ENCODE data around the gene SOS1. TPM values are rescaled to one million over a fixed set of nuclear protein-coding genes. Genes with fewer than 3 reads are reported as not detected.

SOS1 gene
- total and polyA plus RNA-seq, 2 of the 13 experiments (the other 11 are each of a cell fraction or from before 2014, with no cell fraction given) = 20.8 to 60.4 TPM

DNA sequence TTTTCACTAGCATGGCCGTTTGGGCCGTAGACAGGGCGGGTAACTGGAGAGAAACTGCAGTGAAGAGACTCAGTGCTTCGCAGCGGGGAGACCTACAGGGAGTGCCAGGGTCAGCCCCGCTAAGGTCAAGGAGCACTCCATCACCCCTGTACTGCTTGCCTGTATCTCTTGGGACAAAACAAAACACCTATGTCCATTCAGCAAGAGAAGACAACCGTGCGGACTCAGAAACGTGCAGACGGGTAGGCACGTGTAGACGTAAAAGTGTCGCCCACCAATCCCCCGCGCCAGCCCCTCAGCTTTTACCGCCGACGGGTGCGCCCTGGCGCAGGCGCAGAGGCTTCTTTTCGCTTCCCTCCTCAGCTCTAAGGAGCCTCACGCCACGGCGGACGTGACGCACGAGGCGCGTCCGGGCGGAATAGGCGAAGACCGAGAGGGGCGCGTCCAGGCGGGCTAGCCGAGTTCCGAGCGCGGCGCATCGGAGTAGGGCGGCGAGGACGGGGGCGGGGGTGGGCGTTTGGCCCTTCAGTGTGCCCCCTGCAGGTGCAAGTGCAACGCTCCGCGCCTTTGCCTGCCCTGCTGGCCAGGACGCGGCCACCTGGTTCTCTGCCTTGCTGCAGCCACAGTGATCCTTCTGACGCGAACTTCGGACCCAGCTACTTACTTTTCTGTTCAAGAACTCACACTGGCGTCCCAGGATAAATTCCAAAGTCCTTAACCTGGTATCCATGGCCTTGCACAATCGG is 3.3 kb upstream of the SOS1 start (continued):
- TF ChIP-seq IKZF4 (CRISPR knock-in tag; IDR thresholded peaks at IDR 0.05; ENCODE audit: borderline replicate concordance, low read depth, not compliant biosample characterization) (no peak), ZNF138 (CRISPR knock-in tag; IDR thresholded peaks at IDR 0.05; ENCODE audit: low read depth) (peak; percentile 66; the same call in 1 of the 2 replicates), ZNF484 (CRISPR knock-in tag; IDR thresholded peaks at IDR 0.05; ENCODE audit: borderline replicate concordance, low read depth) (0 out of 2 replicates have a peak, but pooled peaks have one; percentile 18), EP300 (IDR thresholded peaks at IDR 0.05; ENCODE audit: low read depth in 2 of 2, low read length in 2 of 2) (peak; percentile 43 to 78; a peak in 2 of 4 replicates), EP300 (CRISPR knock-in tag; IDR thresholded peaks at IDR 0.05; ENCODE audit: borderline replicate concordance) (peak; percentile 78), ZNF562 (CRISPR knock-in tag; IDR thresholded peaks at IDR 0.05; ENCODE audit: borderline replicate concordance) (no peak), SRSF9 (IDR thresholded peaks at IDR 0.05; ENCODE audit: borderline replicate concordance, insufficient read depth, low read depth, low read length, poor library complexity, severe bottlenecking) (no peak), FOXA3 (CRISPR knock-in tag; IDR thresholded peaks at IDR 0.05) (peak; percentile 72), SNAPC2 (CRISPR knock-in tag; IDR thresholded peaks at IDR 0.05) (peak; percentile 74; the same call in 1 of the 2 replicates), SP1 (IDR thresholded peaks at IDR 0.05) (no peak), SP1 (CRISPR knock-in tag; IDR thresholded peaks at IDR 0.05) (peak; percentile 84), CEBPB (IDR thresholded peaks at IDR 0.05; ENCODE audit: borderline replicate concordance, low read depth, low read length) (peak; percentile 84), ZSCAN31 (CRISPR knock-in tag; IDR thresholded peaks at IDR 0.05; ENCODE audit: low read depth) (peak; percentile 86), ZNF777 (CRISPR knock-in tag; IDR thresholded peaks at IDR 0.05) (peak; percentile 90), ZNF274 (CRISPR knock-in tag; IDR thresholded peaks at IDR 0.05) (peak; percentile 98)
- TF ChIP-seq, protein P1, sequence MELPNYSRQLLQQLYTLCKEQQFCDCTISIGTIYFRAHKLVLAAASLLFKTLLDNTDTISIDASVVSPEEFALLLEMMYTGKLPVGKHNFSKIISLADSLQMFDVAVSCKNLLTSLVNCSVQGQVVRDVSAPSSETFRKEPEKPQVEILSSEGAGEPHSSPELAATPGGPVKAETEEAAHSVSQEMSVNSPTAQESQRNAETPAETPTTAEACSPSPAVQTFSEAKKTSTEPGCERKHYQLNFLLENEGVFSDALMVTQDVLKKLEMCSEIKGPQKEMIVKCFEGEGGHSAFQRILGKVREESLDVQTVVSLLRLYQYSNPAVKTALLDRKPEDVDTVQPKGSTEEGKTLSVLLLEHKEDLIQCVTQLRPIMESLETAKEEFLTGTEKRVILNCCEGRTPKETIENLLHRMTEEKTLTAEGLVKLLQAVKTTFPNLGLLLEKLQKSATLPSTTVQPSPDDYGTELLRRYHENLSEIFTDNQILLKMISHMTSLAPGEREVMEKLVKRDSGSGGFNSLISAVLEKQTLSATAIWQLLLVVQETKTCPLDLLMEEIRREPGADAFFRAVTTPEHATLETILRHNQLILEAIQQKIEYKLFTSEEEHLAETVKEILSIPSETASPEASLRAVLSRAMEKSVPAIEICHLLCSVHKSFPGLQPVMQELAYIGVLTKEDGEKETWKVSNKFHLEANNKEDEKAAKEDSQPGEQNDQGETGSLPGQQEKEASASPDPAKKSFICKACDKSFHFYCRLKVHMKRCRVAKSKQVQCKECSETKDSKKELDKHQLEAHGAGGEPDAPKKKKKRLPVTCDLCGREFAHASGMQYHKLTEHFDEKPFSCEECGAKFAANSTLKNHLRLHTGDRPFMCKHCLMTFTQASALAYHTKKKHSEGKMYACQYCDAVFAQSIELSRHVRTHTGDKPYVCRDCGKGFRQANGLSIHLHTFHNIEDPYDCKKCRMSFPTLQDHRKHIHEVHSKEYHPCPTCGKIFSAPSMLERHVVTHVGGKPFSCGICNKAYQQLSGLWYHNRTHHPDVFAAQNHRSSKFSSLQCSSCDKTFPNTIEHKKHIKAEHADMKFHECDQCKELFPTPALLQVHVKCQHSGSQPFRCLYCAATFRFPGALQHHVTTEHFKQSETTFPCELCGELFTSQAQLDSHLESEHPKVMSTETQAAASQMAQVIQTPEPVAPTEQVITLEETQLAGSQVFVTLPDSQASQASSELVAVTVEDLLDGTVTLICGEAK (IDR thresholded peaks at IDR 0.05) = no peak
- TF ChIP-seq, protein P1 (CRISPR knock-in tag; IDR thresholded peaks at IDR 0.05) = peak; percentile 82
- TF ChIP-seq, protein P2, sequence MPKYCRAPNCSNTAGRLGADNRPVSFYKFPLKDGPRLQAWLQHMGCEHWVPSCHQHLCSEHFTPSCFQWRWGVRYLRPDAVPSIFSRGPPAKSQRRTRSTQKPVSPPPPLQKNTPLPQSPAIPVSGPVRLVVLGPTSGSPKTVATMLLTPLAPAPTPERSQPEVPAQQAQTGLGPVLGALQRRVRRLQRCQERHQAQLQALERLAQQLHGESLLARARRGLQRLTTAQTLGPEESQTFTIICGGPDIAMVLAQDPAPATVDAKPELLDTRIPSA (CRISPR knock-in tag; IDR thresholded peaks at IDR 0.05; ENCODE audit: borderline replicate concordance) = peak; percentile 68; the same call in 1 of the 2 replicates
- TF ChIP-seq, protein P3, sequence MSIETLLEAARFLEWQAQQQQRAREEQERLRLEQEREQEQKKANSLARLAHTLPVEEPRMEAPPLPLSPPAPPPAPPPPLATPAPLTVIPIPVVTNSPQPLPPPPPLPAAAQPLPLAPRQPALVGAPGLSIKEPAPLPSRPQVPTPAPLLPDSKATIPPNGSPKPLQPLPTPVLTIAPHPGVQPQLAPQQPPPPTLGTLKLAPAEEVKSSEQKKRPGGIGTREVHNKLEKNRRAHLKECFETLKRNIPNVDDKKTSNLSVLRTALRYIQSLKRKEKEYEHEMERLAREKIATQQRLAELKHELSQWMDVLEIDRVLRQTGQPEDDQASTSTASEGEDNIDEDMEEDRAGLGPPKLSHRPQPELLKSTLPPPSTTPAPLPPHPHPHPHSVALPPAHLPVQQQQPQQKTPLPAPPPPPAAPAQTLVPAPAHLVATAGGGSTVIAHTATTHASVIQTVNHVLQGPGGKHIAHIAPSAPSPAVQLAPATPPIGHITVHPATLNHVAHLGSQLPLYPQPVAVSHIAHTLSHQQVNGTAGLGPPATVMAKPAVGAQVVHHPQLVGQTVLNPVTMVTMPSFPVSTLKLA (IDR thresholded peaks at IDR 0.05) = peak; percentile 71

Measured in HepG2 (cell line).